ENCODE data around the gene KIF1B.
"Not testable (repeated sequence)": the region's sequence is repeated elsewhere in the genome, so short reads cannot be mapped to it uniquely, and the experiment has no call there.

KIF1B gene

DNA sequence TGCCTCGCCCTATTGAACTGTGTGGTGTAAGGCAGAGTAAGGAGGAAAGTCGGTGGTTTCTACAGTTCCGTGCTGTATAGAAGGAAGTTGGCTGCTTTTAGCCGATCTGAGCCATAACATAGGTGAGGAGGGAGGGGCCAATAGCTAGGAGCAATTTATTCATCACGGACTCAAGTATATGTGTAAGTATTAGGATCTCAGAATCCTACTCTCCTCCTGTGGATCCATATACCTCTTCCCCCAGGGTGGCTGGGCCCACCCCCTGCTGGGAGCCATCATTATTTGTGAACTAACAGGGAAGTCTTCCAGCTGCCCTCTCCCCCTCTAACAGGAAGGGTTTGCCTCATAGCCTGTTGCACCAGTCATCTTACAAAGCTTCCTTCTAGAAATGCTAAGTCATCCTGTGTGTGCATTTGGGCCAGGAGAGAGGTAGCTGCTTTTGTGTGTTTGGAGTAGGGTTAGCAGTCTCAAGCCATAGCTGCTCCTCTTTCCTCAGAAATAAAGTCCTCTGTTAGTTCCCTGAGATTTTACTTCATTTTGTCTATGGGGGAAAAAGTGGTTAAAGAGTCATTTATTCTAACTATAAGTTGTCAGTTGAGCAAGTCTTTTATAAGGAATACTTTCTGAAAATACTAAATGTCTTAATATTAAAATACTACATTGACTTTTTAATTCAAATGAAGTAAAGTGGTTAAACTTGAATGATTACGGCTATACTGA lies 205.0 kb downstream of the KIF1B start:
- no peaks in the 10 kb centered on the region for H3K9me3 ChIP-seq (replicated peaks; ENCODE audit: insufficient read depth, low read length)
- H3K27me3 ChIP-seq (replicated peaks; ENCODE audit: insufficient read depth, low read length) = no peaks in the 10 kb centered on the region
- no peaks in the 10 kb centered on the region for H3F3A ChIP-seq (ENCODE audit: insufficient read depth, low read length)
- H3K9me2 ChIP-seq (replicated peaks; ENCODE audit: insufficient read depth, low read length) = no peaks in the 10 kb centered on the region
- H3K36me3 ChIP-seq (replicated peaks; ENCODE audit: insufficient read depth, low read length) = peaks cover 18% of the 10 kb centered on the region
- no peaks in the 10 kb centered on the region for H3K79me2 ChIP-seq (ENCODE audit: low read length)
- H3K27ac ChIP-seq (ENCODE audit: low read length) = no peak overlapping the region
- no peak overlapping the region for H3K9ac ChIP-seq (ENCODE audit: low read length)
- TF ChIP-seq CTCF (IDR thresholded peaks at IDR 0.05; ENCODE audit: low read length) (no peak), EZH2phosphoT487 (IDR thresholded peaks at IDR 0.05; ENCODE audit: low read length) (no peak), EZH2 (optimal IDR thresholded peaks at IDR 0.05; ENCODE audit: low read depth, low read length) (no peak)
- H3K4me2 ChIP-seq (ENCODE audit: low read depth, low read length) = no peak overlapping the region
- no peaks in the 10 kb centered on the region for H3K4me1 ChIP-seq (ENCODE audit: low read length)
- DNase-seq = no peak
- no peak overlapping the region for H3K4me3 ChIP-seq (ENCODE audit: low read length)
- no peak overlapping the region for H2AFZ ChIP-seq (ENCODE audit: low read length)
- H4K20me1 ChIP-seq (ENCODE audit: insufficient read depth, low read length) = no peaks in the 10 kb centered on the region

DNA sequence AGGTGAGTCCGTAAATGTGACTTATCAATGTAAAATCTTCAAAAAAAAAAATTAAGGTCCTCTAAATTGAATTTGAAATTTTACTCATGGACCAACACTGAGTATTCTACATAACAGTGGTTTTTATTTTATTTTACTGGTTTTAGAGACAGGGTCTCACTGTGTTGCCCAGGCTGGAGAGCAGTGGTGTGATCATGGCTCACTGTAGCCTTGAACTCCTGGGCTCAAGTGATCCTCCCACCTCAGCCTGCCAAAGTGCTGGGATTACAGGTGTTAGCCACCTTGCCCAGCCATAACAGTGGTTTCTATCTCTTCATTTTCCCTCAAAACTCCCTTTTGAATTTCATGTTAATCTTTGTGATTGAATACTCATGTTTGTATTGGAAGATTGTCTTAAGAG lies 205.6 kb downstream of the KIF1B start:
- H3F3A ChIP-seq (ENCODE audit: insufficient read depth, low read length); H3K9ac ChIP-seq (ENCODE audit: low read length); H4K20me1 ChIP-seq (ENCODE audit: insufficient read depth, low read length); H3K9me2 ChIP-seq (replicated peaks; ENCODE audit: insufficient read depth, low read length); H3K4me3 ChIP-seq (ENCODE audit: low read length); H3K27ac ChIP-seq (ENCODE audit: low read length); H3K9me3 ChIP-seq (replicated peaks; ENCODE audit: insufficient read depth, low read length); H3K27me3 ChIP-seq (replicated peaks; ENCODE audit: insufficient read depth, low read length); H2AFZ ChIP-seq (ENCODE audit: low read length); DNase-seq; H3K4me2 ChIP-seq (ENCODE audit: low read depth, low read length); H3K79me2 ChIP-seq (ENCODE audit: low read length); H3K4me1 ChIP-seq (ENCODE audit: low read length): not testable (repeated sequence)
- peaks cover 18% of the 10 kb centered on the region for H3K36me3 ChIP-seq (replicated peaks; ENCODE audit: insufficient read depth, low read length)

- not testable (repeated sequence) for H3K4me2 ChIP-seq (ENCODE audit: low read depth, low read length); H3K79me2 ChIP-seq (ENCODE audit: low read length); H3K9me2 ChIP-seq (replicated peaks; ENCODE audit: insufficient read depth, low read length); H3K4me1 ChIP-seq (ENCODE audit: low read length); H3F3A ChIP-seq (ENCODE audit: insufficient read depth, low read length); H3K9ac ChIP-seq (ENCODE audit: low read length); H3K4me3 ChIP-seq (ENCODE audit: low read length); H3K27me3 ChIP-seq (replicated peaks; ENCODE audit: insufficient read depth, low read length); H3K27ac ChIP-seq (ENCODE audit: low read length); H3K9me3 ChIP-seq (replicated peaks; ENCODE audit: insufficient read depth, low read length); H2AFZ ChIP-seq (ENCODE audit: low read length); DNase-seq; H4K20me1 ChIP-seq (ENCODE audit: insufficient read depth, low read length)
- peaks cover 14% of the 10 kb centered on the region for H3K36me3 ChIP-seq (replicated peaks; ENCODE audit: insufficient read depth, low read length)
Observed at GRCh38 chr1:10418741-10419140, 208.4 kb downstream of the KIF1B start.

GRCh38 chr1:10419351-10419750 lies 209.0 kb downstream of the KIF1B start:
- DNase-seq = no peak
- no peak overlapping the region for H3K4me2 ChIP-seq (ENCODE audit: low read depth, low read length)
- no peaks in the 10 kb centered on the region for H3K9me3 ChIP-seq (replicated peaks; ENCODE audit: insufficient read depth, low read length)
- H3K9ac ChIP-seq (ENCODE audit: low read length) = no peak overlapping the region
- no peaks in the 10 kb centered on the region for H3F3A ChIP-seq (ENCODE audit: insufficient read depth, low read length)
- H3K4me1 ChIP-seq (ENCODE audit: low read length) = no peaks in the 10 kb centered on the region
- H3K9me2 ChIP-seq (replicated peaks; ENCODE audit: insufficient read depth, low read length) = no peaks in the 10 kb centered on the region
- no peak overlapping the region for H3K4me3 ChIP-seq (ENCODE audit: low read length)
- no peak overlapping the region for H3K27ac ChIP-seq (ENCODE audit: low read length)
- no peaks in the 10 kb centered on the region for H3K79me2 ChIP-seq (ENCODE audit: low read length)
- H4K20me1 ChIP-seq (ENCODE audit: insufficient read depth, low read length) = no peaks in the 10 kb centered on the region
- no peak overlapping the region for H2AFZ ChIP-seq (ENCODE audit: low read length)
- H3K27me3 ChIP-seq (replicated peaks; ENCODE audit: insufficient read depth, low read length) = no peaks in the 10 kb centered on the region
- TF ChIP-seq EZH2 (optimal IDR thresholded peaks at IDR 0.05; ENCODE audit: low read depth, low read length) (no peak), CTCF (IDR thresholded peaks at IDR 0.05; ENCODE audit: low read length) (no peak), EZH2phosphoT487 (IDR thresholded peaks at IDR 0.05; ENCODE audit: low read length) (no peak)
- peaks cover 14% of the 10 kb centered on the region for H3K36me3 ChIP-seq (replicated peaks; ENCODE audit: insufficient read depth, low read length)

Data from MM.1S (cell line).